Globus pallidus (tissue), 1 donor: ENCODE measurements around the gene LRRC75B.
"Not testable (repeated sequence)": the region's sequence is repeated elsewhere in the genome, so short reads cannot be mapped to it uniquely, and the experiment has no call there.

Experiments used
- DNase-seq: peaks from one replicate; pipeline ENCODE4 v3.0.0-alpha.2; 2015; ENCODE audit warnings: low spot score

LRRC75B gene

GRCh38 chr22:24602847-24603769 lies 10.2 kb upstream of the LRRC75B start, which contains the start of gene GGT1:
Gene GGT1, plus strand, starts transcription at chr22:24603193. Its CDS starts 7,889 bp downstream, at chr22:24611082.
- not testable (repeated sequence) for DNase-seq

GRCh38 chr22:24602105-24602749 lies 9.4 kb upstream of the LRRC75B start:
- DNase-seq, result not testable (repeated sequence)

GRCh38 chr22:24601217-24602104 lies 8.6 kb upstream of the LRRC75B start:
- no peak for DNase-seq

GRCh38 chr22:24599958-24600715 lies 7.3 kb upstream of the LRRC75B start:
- not testable (repeated sequence) for DNase-seq

- DNase-seq, result no peak
Observed at GRCh38 chr22:24599514-24599913, 6.6 kb upstream of the LRRC75B start.

- DNase-seq, result not testable (repeated sequence)
Observed at GRCh38 chr22:24597076-24597475, 4.2 kb upstream of the LRRC75B start.

- no peak for DNase-seq
Observed at GRCh38 chr22:24595863-24596262, 3.0 kb upstream of the LRRC75B start.

GRCh38 chr22:24595228-24595627 lies 2.4 kb upstream of the LRRC75B start:
- no peak for DNase-seq

GRCh38 chr22:24594569-24595120 lies 1.8 kb upstream of the LRRC75B start:
- DNase-seq, result no peak

- DNase-seq, result no peak
Observed at GRCh38 chr22:24593836-24594568, 1.1 kb upstream of the LRRC75B start.

GRCh38 chr22:24593559-24593835 lies 624 bp upstream of the LRRC75B start:
- not testable (repeated sequence) for DNase-seq

GRCh38 chr22:24592058-24592850 lies 619 bp downstream of the LRRC75B start:
- DNase-seq, result peak; percentile 26

- DNase-seq, result no peak
Observed at GRCh38 chr22:24591286-24591830, 1.5 kb downstream of the LRRC75B start.

- DNase-seq, result no peak
Observed at GRCh38 chr22:24590596-24591173, 2.2 kb downstream of the LRRC75B start.

- DNase-seq, result no peak
Observed at GRCh38 chr22:24589518-24590030, 3.3 kb downstream of the LRRC75B start.

- no peak for DNase-seq
Observed at GRCh38 chr22:24588757-24589481, 4.0 kb downstream of the LRRC75B start.

- DNase-seq, result peak; percentile 94
Observed at GRCh38 chr22:24588381-24588756, 4.5 kb downstream of the LRRC75B start.

GRCh38 chr22:24587948-24588347 lies 4.9 kb downstream of the LRRC75B start:
- DNase-seq, result no peak
